HL-60 (cell line): ENCODE results near the gene SBSN.

ENCODE experiments used
- DNase-seq, 2 experiments: peaks; one replicate each; pipeline ENCODE4 v3.0.0-alpha.2; 2010 to 2020; ENCODE audit warnings: low read depth in 1 of 2, low spot score in 1 of 2
- H3K27ac ChIP-seq: fragments of 250-450 bp; sonication (Bioruptor Pico); replicated peaks from 2 replicates; pipeline ENCODE4 v1.5.1; 2020; ENCODE audit warnings: mild to moderate bottlenecking, moderate library complexity
- H3K27me3 ChIP-seq: fragments of 250-450 bp; sonication (Bioruptor Pico); 2 replicates; pipeline ENCODE4 v1.5.1; 2021; ENCODE audit warnings: mild to moderate bottlenecking, moderate library complexity; ENCODE audit not compliant: insufficient read depth, poor library complexity, severe bottlenecking
- H3K4me3 ChIP-seq: replicated peaks from 2 replicates; pipeline ENCODE4 v1.5.1; 2011; ENCODE audit warnings: mild to moderate bottlenecking, control low read depth, low read length; ENCODE audit not compliant: insufficient read depth
- GABPA ChIP-seq: IDR thresholded peaks from 2 replicates; pipeline ENCODE4 v1.6.1; 2012; ENCODE audit warnings: low read depth
- POLR2AphosphoS5 ChIP-seq: IDR thresholded peaks from 2 replicates; pipeline ENCODE4 v1.6.1; 2012; ENCODE audit warnings: low read depth
- SPI1 ChIP-seq: IDR thresholded peaks from 2 replicates; pipeline ENCODE4 v1.6.1; 2012; ENCODE audit warnings: low read depth, mild to moderate bottlenecking, borderline replicate concordance
- TF ChIP-seq, protein P1 (sequence below): IDR thresholded peaks from one replicate; pipeline ENCODE4 v1.5.1; 2011; ENCODE audit warnings: low read length, control low read depth, inconsistent platforms; ENCODE audit not compliant: insufficient read depth
- TF ChIP-seq, protein P2 (sequence below): IDR thresholded peaks from 2 replicates; pipeline ENCODE4 v1.6.1; 2012; ENCODE audit warnings: low read depth; ENCODE audit not compliant: insufficient replicate concordance

SBSN gene

DNA sequence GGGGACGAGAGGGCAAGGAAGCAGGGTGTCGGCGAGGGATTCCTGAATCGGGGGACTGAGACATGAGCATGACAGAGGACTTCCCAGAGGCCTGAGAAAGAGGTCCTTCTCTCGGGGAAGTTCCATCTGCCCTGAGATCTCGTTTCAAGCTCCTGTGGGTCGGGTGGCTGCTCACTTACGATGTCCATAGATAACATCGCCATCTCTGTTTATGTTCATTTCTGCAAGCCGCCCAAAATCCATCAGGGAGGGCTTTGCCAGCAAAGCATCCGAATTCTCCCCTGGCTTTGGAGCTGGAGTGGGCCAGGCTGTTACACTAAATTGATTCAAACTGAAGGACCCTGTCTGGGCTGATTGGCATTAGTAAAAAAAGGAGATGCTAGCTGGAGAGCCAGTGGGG, 20.6 kb downstream of the SBSN start:
- DNase-seq, result no peak
- Histone ChIP-seq H3K27ac (no peak overlapping the region), H3K4me3 (no peak overlapping the region), H3K27me3 (peaks cover 52% of the 10 kb centered on the region)
- TF ChIP-seq, protein P1, sequence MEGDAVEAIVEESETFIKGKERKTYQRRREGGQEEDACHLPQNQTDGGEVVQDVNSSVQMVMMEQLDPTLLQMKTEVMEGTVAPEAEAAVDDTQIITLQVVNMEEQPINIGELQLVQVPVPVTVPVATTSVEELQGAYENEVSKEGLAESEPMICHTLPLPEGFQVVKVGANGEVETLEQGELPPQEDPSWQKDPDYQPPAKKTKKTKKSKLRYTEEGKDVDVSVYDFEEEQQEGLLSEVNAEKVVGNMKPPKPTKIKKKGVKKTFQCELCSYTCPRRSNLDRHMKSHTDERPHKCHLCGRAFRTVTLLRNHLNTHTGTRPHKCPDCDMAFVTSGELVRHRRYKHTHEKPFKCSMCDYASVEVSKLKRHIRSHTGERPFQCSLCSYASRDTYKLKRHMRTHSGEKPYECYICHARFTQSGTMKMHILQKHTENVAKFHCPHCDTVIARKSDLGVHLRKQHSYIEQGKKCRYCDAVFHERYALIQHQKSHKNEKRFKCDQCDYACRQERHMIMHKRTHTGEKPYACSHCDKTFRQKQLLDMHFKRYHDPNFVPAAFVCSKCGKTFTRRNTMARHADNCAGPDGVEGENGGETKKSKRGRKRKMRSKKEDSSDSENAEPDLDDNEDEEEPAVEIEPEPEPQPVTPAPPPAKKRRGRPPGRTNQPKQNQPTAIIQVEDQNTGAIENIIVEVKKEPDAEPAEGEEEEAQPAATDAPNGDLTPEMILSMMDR, result no peak
- TF ChIP-seq SPI1, result no peak
- no peak for TF ChIP-seq GABPA
- TF ChIP-seq POLR2AphosphoS5, result no peak
- TF ChIP-seq, protein P2, sequence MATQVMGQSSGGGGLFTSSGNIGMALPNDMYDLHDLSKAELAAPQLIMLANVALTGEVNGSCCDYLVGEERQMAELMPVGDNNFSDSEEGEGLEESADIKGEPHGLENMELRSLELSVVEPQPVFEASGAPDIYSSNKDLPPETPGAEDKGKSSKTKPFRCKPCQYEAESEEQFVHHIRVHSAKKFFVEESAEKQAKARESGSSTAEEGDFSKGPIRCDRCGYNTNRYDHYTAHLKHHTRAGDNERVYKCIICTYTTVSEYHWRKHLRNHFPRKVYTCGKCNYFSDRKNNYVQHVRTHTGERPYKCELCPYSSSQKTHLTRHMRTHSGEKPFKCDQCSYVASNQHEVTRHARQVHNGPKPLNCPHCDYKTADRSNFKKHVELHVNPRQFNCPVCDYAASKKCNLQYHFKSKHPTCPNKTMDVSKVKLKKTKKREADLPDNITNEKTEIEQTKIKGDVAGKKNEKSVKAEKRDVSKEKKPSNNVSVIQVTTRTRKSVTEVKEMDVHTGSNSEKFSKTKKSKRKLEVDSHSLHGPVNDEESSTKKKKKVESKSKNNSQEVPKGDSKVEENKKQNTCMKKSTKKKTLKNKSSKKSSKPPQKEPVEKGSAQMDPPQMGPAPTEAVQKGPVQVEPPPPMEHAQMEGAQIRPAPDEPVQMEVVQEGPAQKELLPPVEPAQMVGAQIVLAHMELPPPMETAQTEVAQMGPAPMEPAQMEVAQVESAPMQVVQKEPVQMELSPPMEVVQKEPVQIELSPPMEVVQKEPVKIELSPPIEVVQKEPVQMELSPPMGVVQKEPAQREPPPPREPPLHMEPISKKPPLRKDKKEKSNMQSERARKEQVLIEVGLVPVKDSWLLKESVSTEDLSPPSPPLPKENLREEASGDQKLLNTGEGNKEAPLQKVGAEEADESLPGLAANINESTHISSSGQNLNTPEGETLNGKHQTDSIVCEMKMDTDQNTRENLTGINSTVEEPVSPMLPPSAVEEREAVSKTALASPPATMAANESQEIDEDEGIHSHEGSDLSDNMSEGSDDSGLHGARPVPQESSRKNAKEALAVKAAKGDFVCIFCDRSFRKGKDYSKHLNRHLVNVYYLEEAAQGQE, result no peak

DNA sequence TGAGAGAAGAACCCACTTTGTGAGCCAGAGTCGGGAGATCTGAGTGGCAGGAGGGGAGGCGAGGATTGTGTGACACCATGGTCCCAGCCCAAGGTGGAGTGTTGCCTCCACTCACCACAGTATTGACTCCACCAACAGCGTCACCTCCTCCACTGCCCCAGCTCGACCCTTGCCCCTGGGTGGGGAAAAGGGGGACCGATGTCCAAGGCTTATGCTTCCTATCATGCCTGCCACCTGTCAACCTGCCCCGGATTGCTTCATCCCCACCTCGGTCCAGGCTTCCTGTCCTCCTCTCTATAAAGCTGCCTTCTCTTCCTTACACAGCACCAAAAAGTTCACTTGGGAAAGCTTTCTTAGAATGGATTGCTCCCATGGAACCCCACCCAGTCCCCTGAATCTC, 22.1 kb downstream of the SBSN start:
- Histone ChIP-seq H3K27me3 (peaks cover 47% of the 10 kb centered on the region), H3K27ac (no peak overlapping the region), H3K4me3 (no peak overlapping the region)
- TF ChIP-seq POLR2AphosphoS5, result no peak
- no peak for TF ChIP-seq GABPA
- TF ChIP-seq, protein P1, result no peak
- TF ChIP-seq SPI1, result no peak
- TF ChIP-seq, protein P2, result no peak
- no peak for DNase-seq

DNA sequence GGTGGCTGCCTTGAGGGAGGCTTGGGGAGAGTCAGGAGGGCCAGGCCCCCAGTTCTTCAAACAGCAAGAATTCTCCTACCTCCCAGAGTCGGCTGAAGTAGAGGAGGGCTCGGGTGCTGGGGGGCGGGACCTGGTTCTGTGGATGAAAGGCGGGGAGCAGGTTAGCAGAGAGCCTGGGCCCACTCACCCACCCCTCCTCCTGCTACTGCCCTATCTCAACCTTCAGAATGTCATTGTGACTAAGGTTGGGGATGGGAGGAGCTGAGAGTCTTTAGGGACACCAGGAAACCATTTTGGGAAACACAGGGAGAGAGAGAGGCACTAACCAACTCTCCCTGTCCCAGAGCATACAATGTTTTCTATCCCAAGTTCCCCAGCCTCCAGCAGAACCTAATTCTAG, 25.4 kb downstream of the SBSN start:
- TF ChIP-seq, protein P2, result no peak
- TF ChIP-seq, protein P1, result no peak
- TF ChIP-seq SPI1 (no peak), GABPA (no peak)
- DNase-seq, result no peak
- H3K4me3 ChIP-seq, result no peak overlapping the region
- no peak overlapping the region for H3K27ac ChIP-seq
- H3K27me3 ChIP-seq, result peaks cover 19% of the 10 kb centered on the region
